K562 (cell line): ENCODE data around the gene ARHGAP4. TPM values are rescaled to one million over a fixed set of nuclear protein-coding genes. Genes with fewer than 3 reads are reported as not detected.
A peak's percentile ranks its signal among the peaks of the same experiment; 100 is the strongest.

Source experiments
- ATAC-seq: fragments of 200-7000 bp; cut with Tn5 transposase; 3 replicates; pipeline ENCODE4 v1.9.1; 2020; ENCODE audit warnings: moderate library complexity
- BruUV-seq: library from RNA; stranded (reverse); fragments of 400-500 nt; replicated peaks from 2 replicates; lab custom pipeline; 2021; lab: Mats Ljungman, UMichigan
- CTCF ChIA-PET: fragments of 300-600 bp; formaldehyde crosslinking; extraction: SDS; loops from one replicate; lab custom pipeline; 2021; ENCODE audit warnings: low intra/inter-chr PET ratio; lab: Yijun Ruan, JAX
- POLR2A ChIA-PET: fragments of 300-600, 350-650 bp; sonication (Branson Sonifier 250); formaldehyde crosslinking; extraction: SDS; loops from one replicate; lab custom pipeline; 2021; ENCODE audit warnings: antibody characterized with exemption, inconsistent platforms; lab: Yijun Ruan, JAX
- DNase-seq, 4 experiments: peaks; one replicate each; pipeline versions ENCODE4 v3.0.0 to v3.0.0-alpha.2; 2011 to 2018; ENCODE audit warnings: low spot score in 3 of 4, mixed read lengths in 3 of 4; ENCODE audit errors: extremely low read depth in 1 of 4
- FAIRE-seq: peaks from 2 replicates; lab custom pipeline; 2011; peaks lifted over from hg19 to GRCh38; lab: Jason Lieb, UNC
- H2AFZ ChIP-seq: 2 replicates; pipeline ENCODE4 v1.6.0; 2011; ENCODE audit warnings: low read depth, low read length, control low read depth, inconsistent platforms
- H3K27ac ChIP-seq: fragments of 200-600 bp; 3 replicates; pipeline ENCODE4 v1.8.0; 2011; ENCODE audit warnings: low read depth, mild to moderate bottlenecking, control low read depth, inconsistent platforms, low read length, moderate library complexity, mixed read lengths; ENCODE audit errors: extremely low read depth
- H3K27me3 ChIP-seq, 2 experiments: fragments of 300-600 bp in 1 of 2; 2 replicates in 1 of 2; 3 replicates in 1 of 2; pipeline versions ENCODE4 v1.6.0 to v1.8.0; 2011; ENCODE audit warnings: inconsistent platforms in 2 of 2, low read length in 2 of 2, mild to moderate bottlenecking in 1 of 2, mixed read lengths in 1 of 2, moderate library complexity in 1 of 2; ENCODE audit not compliant: control insufficient read depth in 2 of 2, insufficient read depth in 2 of 2
- H3K36me3 ChIP-seq: fragments of 300-600 bp; 3 replicates; pipeline ENCODE4 v1.8.0; 2011; ENCODE audit warnings: mild to moderate bottlenecking, low read length, inconsistent platforms; ENCODE audit not compliant: control insufficient read depth, insufficient read depth
- H3K4me1 ChIP-seq, 2 experiments: fragments of 200-600 bp in 1 of 2; replicated peaks in 1 of 2; 2 replicates in 1 of 2; 3 replicates in 1 of 2; pipeline versions ENCODE4 v1.5.1 to v1.8.0; 2011; ENCODE audit warnings: inconsistent platforms in 2 of 2, low read length in 2 of 2, mild to moderate bottlenecking in 1 of 2, mixed read lengths in 1 of 2, moderate library complexity in 1 of 2; ENCODE audit not compliant: control insufficient read depth in 2 of 2, insufficient read depth in 2 of 2
- H3K4me2 ChIP-seq: 2 replicates; pipeline ENCODE4 v1.6.1; 2011; ENCODE audit warnings: low read length, control low read depth, inconsistent platforms, mixed read lengths; ENCODE audit not compliant: insufficient read depth
- H3K4me3 ChIP-seq: fragments of 200-600 bp; sonication (generic), shearing (Covaris generic); 2 replicates; pipeline ENCODE4 v1.5.1; 2016; ENCODE audit warnings: control low read depth, inconsistent platforms
- H3K79me2 ChIP-seq: fragments of 200-600 bp; 3 replicates; pipeline ENCODE4 v1.8.0; 2011; ENCODE audit warnings: low read length, inconsistent platforms; ENCODE audit not compliant: control insufficient read depth, insufficient read depth
- H3K9ac ChIP-seq, 2 experiments: 2 replicates each; pipeline versions ENCODE4 v1.6.0 to v1.6.1; 2011; ENCODE audit warnings: low read depth in 2 of 2, low read length in 2 of 2, control low read depth in 1 of 2, inconsistent platforms in 1 of 2, mild to moderate bottlenecking in 1 of 2, mixed read lengths in 1 of 2; ENCODE audit not compliant: insufficient read depth in 1 of 2
- H3K9me1 ChIP-seq: one replicate; pipeline ENCODE4 v1.6.0; 2011; ENCODE audit warnings: inconsistent platforms, mild to moderate bottlenecking, low read length, moderate library complexity; ENCODE audit not compliant: control insufficient read depth, insufficient read depth
- H3K9me3 ChIP-seq: replicated peaks from 2 replicates; pipeline ENCODE4 v1.5.1; 2011; ENCODE audit warnings: low read depth, low read length, inconsistent platforms; ENCODE audit not compliant: control insufficient read depth, insufficient read depth
- H4K20me1 ChIP-seq: replicated peaks from 2 replicates; pipeline ENCODE4 v1.6.1; 2011; ENCODE audit warnings: low read length, inconsistent platforms, mixed read lengths; ENCODE audit not compliant: control insufficient read depth, insufficient read depth
- EP400 ChIP-seq: fragments of 450-650 bp; IDR thresholded peaks from 2 replicates; pipeline ENCODE4 v1.6.1; 2017; ENCODE audit warnings: antibody characterized with exemption, mild to moderate bottlenecking, moderate library complexity
- POLR2G ChIP-seq: fragments of 200-400 bp; formaldehyde crosslinking; IDR thresholded peaks from 2 replicates; pipeline ENCODE4 v1.6.1; 2017; ENCODE audit warnings: low read depth, mild to moderate bottlenecking, antibody characterized with exemption, low read length, moderate library complexity
- THAP7 ChIP-seq: fragments of 250-450 bp; sonication (Bioruptor Pico); IDR thresholded peaks from 2 replicates; pipeline ENCODE4 v1.5.0; 2021
- YY1 ChIP-seq, 3 experiments: IDR thresholded peaks; 2 replicates each; pipeline ENCODE4 v1.6.1; 2011; ENCODE audit warnings: low read length in 2 of 3, mild to moderate bottlenecking in 2 of 3, moderate library complexity in 2 of 3, borderline replicate concordance in 1 of 3, control low read depth in 1 of 3, low read depth in 1 of 3; ENCODE audit not compliant: insufficient read depth in 3 of 3, insufficient replicate concordance in 2 of 3, control insufficient read depth in 1 of 3, insufficient read length in 1 of 3; ENCODE audit errors: extremely low read depth in 1 of 3
- ZNF507 ChIP-seq: conservative IDR thresholded peaks from 2 replicates; pipeline ENCODE4 v1.6.1; 2017; ENCODE audit warnings: missing genetic modification characterization, missing compliant biosample characterization
- ZNF561 ChIP-seq: fragments of 450-650 bp; formaldehyde crosslinking; conservative IDR thresholded peaks from 2 replicates; pipeline ENCODE4 v1.4.0; 2020; ENCODE audit warnings: mild to moderate bottlenecking, moderate library complexity
- WGBS: fragments of 100-300 bp; shearing (Covaris generic); methylation state at CpG from one replicate; pipeline ENCODE4 v1.1.6; 2016; ENCODE audit warnings: low coverage, mixed read lengths; ENCODE audit not compliant: insufficient coverage; ENCODE audit errors: missing lambda C conversion rate; 5-methylcytosine and 5-hydroxymethylcytosine counted together
- in situ Hi-C: fragments of 300-500 bp; cut with MboI; formaldehyde crosslinking; loops from 4 replicates; pipeline ENCODE4 v1.15.0; 2018; ENCODE audit warnings: inconsistent platforms, mixed read lengths
- intact Hi-C: fragments of 100-400 bp; cut with micrococcal nuclease; formaldehyde crosslinking; loops from 2 replicates; pipeline ENCODE4 v1.14.2; 2022
- polyA plus RNA-seq, 8 experiments: library from polyadenylated mRNA; depleted of rRNA in 4 of 8; stranded (reverse) in 5 of 8; unstranded in 3 of 8; fragments of >200 nt; fragmentation: Nextera tagmentation in 2 of 8; fragmentation: Illumina TruSeq in 1 of 8; extraction: Ambion mirVana in 2 of 8; extraction: Trizol in 1 of 8; gene quantifications; 2 replicates each; pipeline versions ENCODE4 v1.2.1 to v1.2.3, GENCODE V29; 2011 to 2014; ENCODE audit warnings: inconsistent platforms in 1 of 8, missing spikeins in 1 of 8
- total RNA-seq, 7 experiments: library from RNA; depleted of rRNA in 6 of 7; stranded (reverse); fragments of >200 nt in 6 of 7; fragmentation: Illumina TruSeq in 2 of 7; extraction: Trizol in 2 of 7; gene quantifications; 2 replicates each; pipeline versions ENCODE4 v1.2.1 to v1.2.3, GENCODE V29; 2011 to 2021; ENCODE audit warnings: low replicate concordance in 1 of 7

Gene ARHGAP4
- total and polyA plus RNA-seq, 9 of the 15 experiments (the other 6 are each of a cell fraction or from before 2014, with no cell fraction given) = 0.30 to 81.8 (median 13.5) TPM

GRCh38 chrX:153966283-153966688, 40.2 kb upstream of the ARHGAP4 start (continued):
- TF ChIP-seq THAP7 (CRISPR knock-in tag) (no peak), ZNF507 (tag) (no peak), YY1 (IDR thresholded peaks at IDR 0.05; ENCODE audit: borderline replicate concordance in 1 of 3, control insufficient read depth in 1 of 3, extremely low read depth in 1 of 3, insufficient read depth in 3 of 3, insufficient read length in 1 of 3, insufficient replicate concordance in 2 of 3, low read depth in 1 of 3, low read length in 2 of 3) (no peak), EP400 (no peak)

GRCh38 chrX:153965406-153965805, 39.3 kb upstream of the ARHGAP4 start:
- FAIRE-seq (no peak), DNase-seq (no peak), ATAC-seq (no peak)
- Histone ChIP-seq H3K4me3 (no peak overlapping the region), H3K79me2 (peaks cover 82% of the 10 kb centered on the region), H3K36me3 (peaks cover 92% of the 10 kb centered on the region; the same call in 2 of the 3 replicates), H3K27ac (no peak overlapping the region; the same call in 2 of the 3 replicates), H3K27me3 (no peaks in the 10 kb centered on the region), H3K4me1 (peaks cover 27 to 45% of the 10 kb centered on the region in 2 experiments), H3K9me3 (no peaks in the 10 kb centered on the region), H4K20me1 (peaks cover 53% of the 10 kb centered on the region), H2AFZ (no peak overlapping the region), H3K9me1 (peaks cover 5% of the 10 kb centered on the region), H3K9ac (peak overlapping the region in 1 of 2 experiments; percentile 50; a peak in 2 of 4 replicates), H3K4me2 (no peak overlapping the region)
- BruUV-seq = no TSS peak
- intact Hi-C loops (no loop called here), in situ Hi-C loops (no loop called here)
- CTCF ChIA-PET = no interaction called here
- TF ChIP-seq ZNF561 (CRISPR knock-in tag) = no peak
- 0 out of 2 replicates have a peak, but pooled peaks have one; percentile 10 for TF ChIP-seq POLR2G
- POLR2A ChIA-PET = interaction anchor here (1.0 kb wide), 1 partner anchor 36 kb away, joined by 4 read pairs; no protein-coding TSS in a partner anchor
- no CpG with 5 or more reads among the region's 5 CpGs for WGBS
